ENCODE data around the gene PLOD3.

GRCh38 chr7:101225650-101226049 lies 8.3 kb upstream of the PLOD3 start:
- no peak for TF ChIP-seq ZFP3 (CRISPR knock-in tag; IDR thresholded peaks at IDR 0.05)
- TF ChIP-seq RARB (CRISPR knock-in tag; IDR thresholded peaks at IDR 0.05): no peak
- no peak for TF ChIP-seq PATZ1 (CRISPR knock-in tag; IDR thresholded peaks at IDR 0.05; ENCODE audit: borderline replicate concordance)
- TF ChIP-seq ZFP30 (CRISPR knock-in tag; IDR thresholded peaks at IDR 0.05): no peak
- no peak for TF ChIP-seq CREB5 (CRISPR knock-in tag; IDR thresholded peaks at IDR 0.05; ENCODE audit: low read depth)
- no peak for TF ChIP-seq PPARA (CRISPR knock-in tag; IDR thresholded peaks at IDR 0.05; ENCODE audit: borderline replicate concordance)
